ENCODE measurements around the gene TXNDC12.

- TF ChIP-seq POLR2A (IDR thresholded peaks at IDR 0.05): no peak
- TF ChIP-seq CTCF (IDR thresholded peaks at IDR 0.05): no peak
These were observed 66.7 kb downstream of the TXNDC12 start for GRCh38 chr1:51988254-51988653.

All from body of pancreas (tissue), 4 donors.